Frontal cortex (tissue), 4 donors: ENCODE results near the gene ACLY. TPM values are rescaled to one million over a fixed set of nuclear protein-coding genes. Genes with fewer than 3 reads are reported as not detected.
"Not testable (repeated sequence)": the region's sequence is repeated elsewhere in the genome, so short reads cannot be mapped to it uniquely, and the experiment has no call there.

ENCODE experiments used
- DNase-seq, 2 donors: peaks; one replicate each; pipeline ENCODE4 v3.0.0; 2012; ENCODE audit warnings: low spot score in 2 of 2
- FAIRE-seq: peaks from 2 replicates; lab custom pipeline; 2012; peaks lifted over from hg19 to GRCh38; lab: Jason Lieb, UNC
- total RNA-seq: library from RNA; depleted of rRNA; stranded (reverse); fragments of >200 nt; gene quantifications from one replicate; pipeline ENCODE4 v1.2.3, GENCODE V29; 2014
- donor health status: control.
- donor health status: control.
- donor health status: control.

Gene ACLY
- total RNA-seq, 1 donor from 2014 or later = 140 TPM

- no peak for DNase-seq
- no peak for FAIRE-seq
Measured at GRCh38 chr17:41844971-41845370, 73.8 kb downstream of the ACLY start.

GRCh38 chr17:41840781-41841180 is 78.0 kb downstream of the ACLY start:
- not testable (repeated sequence) for DNase-seq, FAIRE-seq

- not testable (repeated sequence) for FAIRE-seq, DNase-seq
Measured at GRCh38 chr17:41839448-41839847, 79.3 kb downstream of the ACLY start.

GRCh38 chr17:41837761-41838538 is 80.8 kb downstream of the ACLY start, which contains the start of gene KLHL10:
Gene KLHL10, plus strand, starts transcription at chr17:41837825. Its CDS starts 108 bp downstream, at chr17:41837933.
- no peak for FAIRE-seq
- DNase-seq = no peak

- FAIRE-seq (no peak), DNase-seq (no peak)
Measured at GRCh38 chr17:41836550-41837196, 82.1 kb downstream of the ACLY start.

DNA sequence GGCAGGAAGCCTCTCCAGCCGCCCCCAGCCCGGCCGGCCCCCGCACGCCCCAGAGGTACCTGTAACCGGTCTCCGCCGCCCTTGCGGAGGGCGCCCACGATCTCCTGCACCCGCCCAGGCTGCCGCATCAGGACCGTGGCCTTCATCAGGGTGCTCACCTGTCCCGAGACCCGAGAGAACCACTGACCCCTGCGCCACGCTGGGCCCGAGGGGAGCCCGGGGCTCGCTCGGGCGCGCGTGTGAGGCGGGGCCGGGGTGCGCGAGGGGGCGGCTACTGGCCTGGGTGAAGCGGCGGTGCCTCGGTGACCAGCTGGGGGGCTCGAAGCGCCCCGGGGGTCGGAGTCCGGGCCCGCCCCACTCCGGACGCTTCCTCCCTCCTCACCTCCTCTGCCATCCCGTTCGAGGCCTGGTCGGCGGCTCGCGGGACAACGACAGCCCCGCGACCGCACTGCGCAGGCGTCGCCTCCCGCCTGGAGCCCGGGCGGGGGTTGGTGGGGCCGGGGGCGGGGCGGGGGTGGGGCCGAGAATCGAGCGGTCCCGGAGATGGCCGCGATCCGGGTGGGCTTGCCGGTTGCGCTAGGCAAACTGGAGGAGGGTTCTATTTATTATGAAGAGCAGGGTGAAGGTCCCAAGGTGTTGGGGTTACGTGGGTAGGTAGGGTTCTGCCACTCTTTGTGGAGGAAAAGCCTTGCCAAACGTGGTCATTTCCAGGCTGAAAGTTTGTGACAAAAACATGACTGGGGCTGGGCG is 82.8 kb downstream of the ACLY start, which contains the start of gene NT5C3B:
NT5C3B (minus strand) TSS at position 433 of the 750 bp plus-strand sequence; CDS start at position 394, 39 bp downstream.
- FAIRE-seq = no peak
- DNase-seq = peak; percentile 82 to 86

DNA sequence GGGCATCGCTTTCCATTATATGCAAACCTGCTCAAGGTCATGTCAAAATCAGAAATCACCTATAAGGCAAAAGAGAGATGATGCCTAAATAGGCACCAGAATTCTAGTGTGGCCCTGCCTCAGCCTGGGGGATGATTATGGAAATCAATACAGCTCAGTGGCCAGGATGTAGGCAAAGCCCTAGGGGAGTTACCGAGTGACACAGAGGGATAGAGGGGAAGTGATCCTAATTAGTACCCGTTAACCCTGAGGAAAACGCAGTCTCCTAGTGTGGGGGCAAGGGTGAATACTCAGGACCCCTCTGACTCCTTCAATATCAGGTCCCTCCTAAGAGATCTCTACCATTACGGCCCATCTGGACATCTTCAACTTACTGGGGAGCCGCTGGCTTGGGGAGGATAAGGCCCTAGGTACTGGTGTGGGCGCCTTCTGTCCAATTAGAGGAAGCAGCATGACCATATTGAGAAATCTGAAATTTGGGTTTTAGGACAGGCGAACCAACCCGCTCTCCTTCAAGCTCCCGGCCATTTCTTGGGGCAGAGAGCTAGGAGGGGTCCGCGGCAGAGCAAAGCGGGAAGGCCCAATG is 83.4 kb downstream of the ACLY start:
- DNase-seq (no peak), FAIRE-seq (no peak)

- not testable (repeated sequence) for FAIRE-seq, DNase-seq
Measured at GRCh38 chr17:41829961-41830360, 88.8 kb downstream of the ACLY start.

DNA sequence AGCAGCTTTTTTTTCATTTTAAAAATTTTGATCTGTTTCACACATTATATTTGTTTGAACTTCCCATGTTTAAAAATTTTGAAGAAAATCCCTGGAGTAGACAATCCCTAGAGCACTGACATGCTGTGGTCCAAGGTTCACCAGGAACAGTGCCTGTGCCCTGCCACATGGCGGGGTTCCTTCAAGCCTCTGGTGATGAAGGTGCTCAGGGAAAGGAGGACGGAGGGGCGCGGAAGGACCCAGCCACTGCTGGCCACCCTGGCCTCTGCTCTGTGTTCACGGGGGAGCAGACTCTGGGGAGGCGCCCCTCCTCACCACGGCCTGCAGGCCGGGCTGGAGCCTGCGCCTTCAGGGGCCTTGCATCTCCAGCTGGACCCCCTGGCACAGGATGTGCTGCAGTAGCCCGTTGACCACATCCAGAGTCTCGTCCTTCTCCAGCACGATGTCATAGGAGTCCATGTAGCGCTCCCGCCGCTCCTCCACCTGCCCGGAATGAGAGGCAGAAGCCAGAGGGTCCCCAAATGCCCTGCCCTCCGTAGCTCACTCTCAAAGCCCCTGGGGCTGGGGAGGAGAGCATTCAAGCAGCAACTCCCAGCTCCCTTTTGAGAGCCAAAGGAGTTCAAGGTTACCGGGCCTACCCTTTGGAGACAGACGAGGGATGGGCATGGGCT is 93.4 kb downstream of the ACLY start:
- DNase-seq (no peak), FAIRE-seq (no peak)

DNA sequence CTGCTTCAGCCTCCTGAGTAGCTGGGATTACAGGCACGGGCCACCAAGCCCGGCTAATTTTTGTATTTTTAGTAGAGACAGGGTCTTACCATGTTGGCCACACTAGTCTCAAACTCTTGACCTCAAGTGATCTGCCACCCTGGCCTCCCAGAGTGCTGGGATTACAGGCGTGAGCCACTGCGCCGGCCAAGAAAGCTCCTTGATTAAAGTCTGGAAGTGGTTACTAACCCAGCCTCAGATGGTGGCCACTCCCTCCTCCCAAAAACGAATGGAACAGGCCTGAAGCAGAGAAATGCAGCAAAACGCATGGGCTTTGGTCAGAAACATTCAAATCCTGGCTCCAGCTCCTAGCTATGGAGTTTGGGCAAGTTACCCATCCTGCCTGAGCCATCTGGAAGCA is 94.7 kb downstream of the ACLY start:
- no peak for DNase-seq
- FAIRE-seq = no peak

GRCh38 chr17:41823580-41823979 is 95.2 kb downstream of the ACLY start:
- FAIRE-seq = no peak
- DNase-seq = no peak

GRCh38 chr17:41823141-41823524 is 95.6 kb downstream of the ACLY start:
- DNase-seq (no peak), FAIRE-seq (no peak)

DNA sequence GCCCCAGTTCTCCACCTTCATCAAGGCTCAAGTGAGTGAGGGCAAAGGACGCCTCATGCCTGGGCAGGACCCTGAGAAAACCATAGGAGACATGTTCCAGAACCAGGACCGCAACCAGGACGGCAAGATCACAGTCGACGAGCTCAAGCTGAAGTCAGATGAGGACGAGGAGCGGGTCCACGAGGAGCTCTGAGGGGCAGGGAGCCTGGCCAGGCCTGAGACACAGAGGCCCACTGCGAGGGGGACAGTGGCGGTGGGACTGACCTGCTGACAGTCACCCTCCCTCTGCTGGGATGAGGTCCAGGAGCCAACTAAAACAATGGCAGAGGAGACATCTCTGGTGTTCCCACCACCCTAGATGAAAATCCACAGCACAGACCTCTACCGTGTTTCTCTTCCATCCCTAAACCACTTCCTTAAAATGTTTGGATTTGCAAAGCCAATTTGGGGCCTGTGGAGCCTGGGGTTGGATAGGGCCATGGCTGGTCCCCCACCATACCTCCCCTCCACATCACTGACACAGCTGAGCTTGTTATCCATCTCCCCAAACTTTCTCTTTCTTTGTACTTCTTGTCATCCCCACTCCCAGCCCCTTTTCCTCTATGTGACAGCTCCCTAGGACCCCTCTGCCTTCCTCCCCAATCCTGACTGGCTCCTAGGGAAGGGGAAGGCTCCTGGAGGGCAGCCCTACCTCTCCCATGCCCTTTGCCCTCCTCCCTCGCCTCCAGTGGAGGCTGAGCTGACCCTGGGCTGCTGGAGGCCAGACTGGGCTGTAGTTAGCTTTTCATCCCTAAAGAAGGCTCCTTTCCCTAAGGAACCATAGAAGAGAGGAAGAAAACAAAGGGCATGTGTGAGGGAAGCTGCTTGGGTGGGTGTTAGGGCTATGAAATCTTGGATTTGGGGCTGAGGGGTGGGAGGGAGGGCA is 96.3 kb downstream of the ACLY start:
- DNase-seq (no peak), FAIRE-seq (no peak)

GRCh38 chr17:41821776-41822175 is 97.0 kb downstream of the ACLY start:
- FAIRE-seq = no peak
- DNase-seq = no peak

DNA sequence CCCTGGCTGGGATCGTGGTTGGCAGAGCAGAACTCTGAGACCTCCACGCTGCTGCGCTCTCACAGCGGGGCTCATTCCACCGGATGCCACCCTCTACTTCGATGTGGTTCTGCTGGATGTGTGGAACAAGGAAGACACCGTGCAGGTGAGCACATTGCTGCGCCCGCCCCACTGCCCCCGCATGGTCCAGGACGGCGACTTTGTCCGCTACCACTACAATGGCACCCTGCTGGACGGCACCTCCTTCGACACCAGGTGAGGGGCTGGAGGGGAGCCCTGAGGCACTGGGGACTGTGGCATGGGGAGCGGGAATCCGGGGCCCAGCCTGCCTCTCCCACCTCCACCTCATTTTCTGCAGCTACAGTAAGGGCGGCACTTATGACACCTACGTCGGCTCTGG is 100.7 kb downstream of the ACLY start:
- no peak for DNase-seq
- no peak for FAIRE-seq
